IMR-90 (cell line): ENCODE data around the gene LDB2. TPM values are rescaled to one million over a fixed set of nuclear protein-coding genes. Genes with fewer than 3 reads are reported as not detected.

ENCODE experiments used
- ATAC-seq: fragments of 200-7000 bp; cut with Tn5 transposase; 2 replicates; pipeline ENCODE4 v1.9.1; 2020; ENCODE audit warnings: low read depth, mild to moderate bottlenecking, moderate library complexity
- BruUV-seq: library from RNA; stranded (reverse); fragments of 400-500 nt; replicated peaks from 2 replicates; lab custom pipeline; 2021; lab: Mats Ljungman, UMichigan
- CTCF ChIA-PET: fragments of 300-600 bp; formaldehyde crosslinking; extraction: SDS; loops from one replicate; lab custom pipeline; 2021; ENCODE audit warnings: antibody characterized with exemption; lab: Yijun Ruan, JAX
- POLR2A ChIA-PET: fragments of 300-600 bp; sonication (Branson Sonifier 250); formaldehyde crosslinking; loops from one replicate; lab custom pipeline; 2022; ENCODE audit warnings: antibody characterized with exemption; ENCODE audit not compliant: unreplicated experiment; lab: Charles Lee
- DNase-seq: peaks from one replicate; pipeline ENCODE4 v3.0.0; 2013
- H2AFZ ChIP-seq: replicated peaks from 2 replicates; pipeline ENCODE3; 2013; ENCODE audit warnings: low read length, mild to moderate bottlenecking; ENCODE audit not compliant: poor library complexity
- H2AK5ac ChIP-seq: 2 replicates; pipeline ENCODE4 v1.6.1; 2013; ENCODE audit warnings: low read depth, low read length, inconsistent platforms
- H2AK9ac ChIP-seq: replicated peaks from 2 replicates; pipeline ENCODE3; 2013; ENCODE audit warnings: mild to moderate bottlenecking, low read depth, low read length, moderate library complexity; ENCODE audit not compliant: poor library complexity
- H2BK120ac ChIP-seq: 2 replicates; pipeline ENCODE4 v1.6.1; 2013; ENCODE audit warnings: low read depth, low read length, inconsistent platforms
- H2BK15ac ChIP-seq: 3 replicates; pipeline ENCODE4 v1.6.1; 2013; ENCODE audit warnings: low read depth, low read length, inconsistent platforms
- H2BK20ac ChIP-seq: 2 replicates; pipeline ENCODE4 v1.6.1; 2013; ENCODE audit warnings: low read depth, mild to moderate bottlenecking, inconsistent platforms, low read length, moderate library complexity
- H2BK5ac ChIP-seq: 2 replicates; pipeline ENCODE4 v1.6.1; 2013; ENCODE audit warnings: mild to moderate bottlenecking, low read depth, low read length, inconsistent platforms; ENCODE audit not compliant: poor library complexity, severe bottlenecking
- H3K14ac ChIP-seq: replicated peaks from 2 replicates; pipeline ENCODE4 v1.6.1; 2013; ENCODE audit warnings: low read depth, low read length, inconsistent platforms
- H3K18ac ChIP-seq: 2 replicates; pipeline ENCODE4 v1.6.1; 2013; ENCODE audit warnings: low read depth, low read length, control low read depth
- H3K23ac ChIP-seq: 2 replicates; pipeline ENCODE4 v1.6.1; 2013; ENCODE audit warnings: low read depth, low read length, inconsistent platforms
- H3K27ac ChIP-seq: 2 replicates; pipeline ENCODE4 v1.5.1; 2013; ENCODE audit warnings: mild to moderate bottlenecking, control low read depth, low read length; ENCODE audit not compliant: insufficient read depth
- H3K27me3 ChIP-seq: 2 replicates; pipeline ENCODE4 v1.6.1; 2013; ENCODE audit warnings: low read length; ENCODE audit not compliant: control insufficient read depth, insufficient read depth
- H3K36me3 ChIP-seq: 2 replicates; pipeline ENCODE4 v1.6.1; 2013; ENCODE audit warnings: low read length, mixed read lengths; ENCODE audit not compliant: control insufficient read depth, insufficient read depth
- H3K4ac ChIP-seq: 2 replicates; pipeline ENCODE4 v1.6.1; 2013; ENCODE audit warnings: low read depth, low read length, inconsistent platforms
- H3K4me1 ChIP-seq: 2 replicates; pipeline ENCODE4 v1.6.1; 2013; ENCODE audit warnings: low read length, mixed read lengths; ENCODE audit not compliant: control insufficient read depth, insufficient read depth
- H3K4me2 ChIP-seq: 2 replicates; pipeline ENCODE4 v1.6.1; 2013; ENCODE audit warnings: low read depth, mild to moderate bottlenecking, control low read depth, low read length, moderate library complexity
- H3K4me3 ChIP-seq: 2 replicates; pipeline ENCODE4 v1.5.1; 2013; ENCODE audit warnings: low read depth, mild to moderate bottlenecking, control low read depth, low read length, moderate library complexity; ENCODE audit not compliant: insufficient read depth
- H3K56ac ChIP-seq: 2 replicates; pipeline ENCODE4 v1.6.1; 2013; ENCODE audit warnings: low read length, inconsistent platforms; ENCODE audit not compliant: insufficient read depth; ENCODE audit errors: extremely low read depth
- H3K79me1 ChIP-seq, 2 experiments: 2 replicates each; pipeline ENCODE4 v1.6.1; 2013; ENCODE audit warnings: low read length in 2 of 2, inconsistent platforms in 1 of 2, low read depth in 1 of 2
- H3K9ac ChIP-seq: 2 replicates; pipeline ENCODE4 v1.6.1; 2013; ENCODE audit warnings: low read depth, low read length, control low read depth
- H3K9me1 ChIP-seq: 2 replicates; pipeline ENCODE4 v1.6.1; 2013; ENCODE audit warnings: low read length, inconsistent platforms; ENCODE audit not compliant: insufficient read depth
- H3K9me3 ChIP-seq: 2 replicates; pipeline ENCODE4 v1.6.1; 2013; ENCODE audit warnings: low read length; ENCODE audit not compliant: control insufficient read depth, insufficient read depth
- H4K20me1 ChIP-seq: 2 replicates; pipeline ENCODE4 v1.6.1; 2013; ENCODE audit warnings: low read length, inconsistent platforms; ENCODE audit not compliant: insufficient read depth
- H4K5ac ChIP-seq: 2 replicates; pipeline ENCODE4 v1.6.1; 2013; ENCODE audit warnings: mild to moderate bottlenecking, low read depth, low read length, control low read depth
- H4K8ac ChIP-seq, 2 experiments: 2 replicates each; pipeline ENCODE4 v1.6.1; 2013; ENCODE audit warnings: low read depth in 2 of 2, low read length in 2 of 2, control low read depth in 1 of 2, inconsistent platforms in 1 of 2
- H4K91ac ChIP-seq: 2 replicates; pipeline ENCODE4 v1.6.1; 2013; ENCODE audit warnings: low read depth, low read length, inconsistent platforms; ENCODE audit not compliant: insufficient read depth
- BHLHE40 ChIP-seq: fragments of 150-350 bp; IDR thresholded peaks from 2 replicates; pipeline ENCODE4 v1.6.1; 2016; ENCODE audit warnings: mild to moderate bottlenecking, low read depth, low read length
- FOS ChIP-seq: fragments of 150-350 bp; IDR thresholded peaks from 2 replicates; pipeline ENCODE4 v1.6.1; 2016; ENCODE audit warnings: low read depth, low read length
- MAFK ChIP-seq: IDR thresholded peaks from 2 replicates; pipeline ENCODE4 v1.6.1; 2012; ENCODE audit warnings: low read depth, low read length, improper control_type of control experiment
- MXI1 ChIP-seq: IDR thresholded peaks from 2 replicates; pipeline ENCODE4 v1.6.1; 2012; ENCODE audit warnings: low read depth, mild to moderate bottlenecking, low read length, moderate library complexity, borderline replicate concordance
- NFE2L2 ChIP-seq: fragments of 150-350 bp; IDR thresholded peaks from 2 replicates; pipeline ENCODE4 v1.6.1; 2016; ENCODE audit warnings: low read depth, mild to moderate bottlenecking, low read length
- POLR2A ChIP-seq: IDR thresholded peaks from 2 replicates; pipeline ENCODE4 v1.6.1; 2012; ENCODE audit warnings: mild to moderate bottlenecking, low read depth, low read length
- RAD21 ChIP-seq: IDR thresholded peaks from 2 replicates; pipeline ENCODE4 v1.6.1; 2012; ENCODE audit warnings: low read length, improper control_type of control experiment
- RFX5 ChIP-seq: IDR thresholded peaks from 2 replicates; pipeline ENCODE4 v1.8.0; 2012; ENCODE audit warnings: low read depth, mild to moderate bottlenecking, low read length, moderate library complexity
- SMC3 ChIP-seq: fragments of 150-350 bp; IDR thresholded peaks from 2 replicates; pipeline ENCODE4 v1.6.1; 2016; ENCODE audit warnings: low read depth, mild to moderate bottlenecking, antibody characterized with exemption, low read length, moderate library complexity
- USF2 ChIP-seq: fragments of 150-350 bp; IDR thresholded peaks from 2 replicates; pipeline ENCODE4 v1.6.1; 2017; ENCODE audit warnings: mild to moderate bottlenecking, antibody characterized with exemption, low read length, low read depth
- WGBS, 2 experiments: methylation state at CpG; one replicate each; pipeline versions ENCODE4 v1.1.5 to v1.1.7; 2013; ENCODE audit warnings: missing lambda C conversion rate in 2 of 2; ENCODE audit not compliant: insufficient read length in 1 of 2; ENCODE audit errors: extremely low coverage in 2 of 2; 5-methylcytosine and 5-hydroxymethylcytosine counted together
- dilution Hi-C: fragments of 300-500 bp; cut with HindIII; formaldehyde crosslinking; loops from one replicate; pipeline ENCODE4 v1.14.3; 2018; ENCODE audit warnings: low sequenced_read_pairs; ENCODE audit not compliant: unreplicated experiment
- in situ Hi-C: fragments of 300-500 bp; cut with MboI; formaldehyde crosslinking; loops from 3 replicates; pipeline ENCODE4 v1.14.3; 2019; ENCODE audit warnings: low sequenced_read_pairs, inconsistent platforms, mixed read lengths
- intact Hi-C: fragments of 100-400 bp; cut with micrococcal nuclease; formaldehyde crosslinking; loops from 2 replicates; pipeline ENCODE4 v1.10.0; 2022
- polyA plus RNA-seq, 3 experiments: library from polyadenylated mRNA; depleted of rRNA; stranded (reverse); fragments of >200 nt; gene quantifications; 2 replicates each; pipeline ENCODE4 v1.2.3, GENCODE V29; 2012; ENCODE audit warnings: low replicate concordance in 1 of 3
- total RNA-seq: library from RNA; depleted of rRNA; stranded (reverse); fragments of >200 nt; gene quantifications from 2 replicates; pipeline ENCODE4 v1.2.3, GENCODE V29; 2012

The LDB2 gene
- total and polyA plus RNA-seq, 2 of the 4 experiments (the other 2 are of a cell fraction): 67.9 to 116 TPM

- Histone ChIP-seq H4K8ac (no peak overlapping the region), H3K4me3 (no peak overlapping the region), H3K14ac (no peak overlapping the region), H3K79me1 (peaks cover 9 to 34% of the 10 kb centered on the region in 2 experiments; a peak in 2 of 4 replicates), H2BK120ac (no peak overlapping the region), H3K27me3 (no peaks in the 10 kb centered on the region), H3K9me3 (no peaks in the 10 kb centered on the region), H3K56ac (no peak overlapping the region), H3K4me2 (no peak overlapping the region), H2BK20ac (no peak overlapping the region), H3K4ac (no peak overlapping the region), H2AK5ac (no peak overlapping the region), H3K36me3 (no peaks in the 10 kb centered on the region), H3K27ac (no peak overlapping the region), H3K4me1 (peaks cover 12% of the 10 kb centered on the region), H2BK15ac (no peak overlapping the region), H3K18ac (no peak overlapping the region), H4K91ac (no peak overlapping the region), H2AK9ac (no peak overlapping the region), H2AFZ (no peak overlapping the region), H2BK5ac (no peak overlapping the region), H4K20me1 (no peaks in the 10 kb centered on the region), H3K9ac (no peak overlapping the region), H3K23ac (no peak overlapping the region), H3K9me1 (peaks cover 6% of the 10 kb centered on the region; the same call in 1 of the 2 replicates), H4K5ac (no peak overlapping the region)
- no CpG with 5 or more reads among the region's 2 CpGs for WGBS, 2 experiments
- POLR2A ChIA-PET: no interaction called here
- in situ Hi-C loops: no loop called here
- no peak for ATAC-seq
- TF ChIP-seq MAFK (no peak), SMC3 (no peak), MXI1 (no peak), USF2 (no peak), BHLHE40 (no peak), FOS (no peak), POLR2A (no peak), NFE2L2 (no peak), RAD21 (no peak), RFX5 (no peak)
- CTCF ChIA-PET: no interaction called here
- BruUV-seq: no TSS peak
- intact Hi-C loops: no loop called here
- dilution Hi-C loops: no loop called here
- no peak for DNase-seq
Measured at GRCh38 chr4:16846540-16847117, 51.8 kb downstream of the LDB2 start.
